Right lobe of liver (tissue), 4 donors: Measurements from ENCODE around the gene SMARCD1.

Experiments
- CTCF ChIP-seq, 4 donors: fragments of 200-600 bp in 3 of 4; fragments of 450-650 bp in 1 of 4; IDR thresholded peaks; one replicate each; pipeline versions ENCODE4 v1.5.1 to v1.8.0; 2016 to 2022; ENCODE audit warnings: antibody characterized with exemption in 4 of 4, mild to moderate bottlenecking in 2 of 4
- POLR2A ChIP-seq: fragments of 450-650 bp; IDR thresholded peaks from one replicate; pipeline ENCODE4 v1.6.1; 2017; ENCODE audit warnings: antibody characterized with exemption, mild to moderate bottlenecking
- donor health status: DM: no; HTN: no; CAD: no.
- donor health status: DM: no; HTN: no; CAD: no.
- donor health status: DM: no; HTN: yes; CAD: no.

DNA sequence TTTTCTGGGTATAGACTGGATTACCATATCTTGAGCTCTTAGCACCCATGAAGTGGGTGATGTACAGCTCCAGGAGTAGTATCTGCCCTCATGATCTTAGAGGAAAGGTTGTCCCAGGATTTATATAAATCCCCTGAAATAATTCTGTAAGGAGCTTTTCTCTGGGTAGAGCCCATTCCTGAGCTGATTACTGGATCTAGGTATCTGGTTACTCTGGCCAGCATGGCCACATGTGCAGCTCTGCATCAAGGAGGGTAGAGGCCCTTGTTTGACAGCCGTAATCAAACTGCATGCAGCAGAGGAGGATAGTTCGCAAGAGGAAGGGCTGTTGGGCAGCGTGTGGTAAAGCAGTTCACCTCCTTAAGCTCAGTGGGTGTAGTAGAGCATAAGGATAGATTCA is 35.4 kb downstream of the SMARCD1 start:
- TF ChIP-seq POLR2A (no peak), CTCF (IDR thresholded peaks at IDR 0.05) (no peak)
